ENCODE results near the gene WTIP.
"Not testable (repeated sequence)": the region's sequence is repeated elsewhere in the genome, so short reads cannot be mapped to it uniquely, and the experiment has no call there.

DNA sequence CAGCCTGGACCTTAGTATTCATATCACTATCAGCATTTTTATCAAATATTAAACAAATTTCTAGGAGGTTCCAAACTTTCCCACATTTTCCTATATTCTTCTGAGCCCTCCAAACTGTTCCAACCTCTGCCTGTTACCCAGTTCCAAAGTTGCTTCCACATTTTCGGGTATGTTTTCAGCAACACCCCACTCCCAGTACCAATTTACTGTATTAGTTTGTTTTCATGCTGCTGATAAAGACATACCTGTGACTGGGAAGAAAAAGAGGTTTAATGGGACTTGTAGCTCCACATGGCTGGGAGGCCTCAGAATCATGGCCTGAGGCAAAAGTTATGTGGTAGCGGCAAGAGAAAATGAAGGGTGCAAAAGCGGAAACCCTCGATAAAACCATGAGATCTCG, 29.3 kb downstream of the WTIP start:
- TF ChIP-seq, protein P1, sequence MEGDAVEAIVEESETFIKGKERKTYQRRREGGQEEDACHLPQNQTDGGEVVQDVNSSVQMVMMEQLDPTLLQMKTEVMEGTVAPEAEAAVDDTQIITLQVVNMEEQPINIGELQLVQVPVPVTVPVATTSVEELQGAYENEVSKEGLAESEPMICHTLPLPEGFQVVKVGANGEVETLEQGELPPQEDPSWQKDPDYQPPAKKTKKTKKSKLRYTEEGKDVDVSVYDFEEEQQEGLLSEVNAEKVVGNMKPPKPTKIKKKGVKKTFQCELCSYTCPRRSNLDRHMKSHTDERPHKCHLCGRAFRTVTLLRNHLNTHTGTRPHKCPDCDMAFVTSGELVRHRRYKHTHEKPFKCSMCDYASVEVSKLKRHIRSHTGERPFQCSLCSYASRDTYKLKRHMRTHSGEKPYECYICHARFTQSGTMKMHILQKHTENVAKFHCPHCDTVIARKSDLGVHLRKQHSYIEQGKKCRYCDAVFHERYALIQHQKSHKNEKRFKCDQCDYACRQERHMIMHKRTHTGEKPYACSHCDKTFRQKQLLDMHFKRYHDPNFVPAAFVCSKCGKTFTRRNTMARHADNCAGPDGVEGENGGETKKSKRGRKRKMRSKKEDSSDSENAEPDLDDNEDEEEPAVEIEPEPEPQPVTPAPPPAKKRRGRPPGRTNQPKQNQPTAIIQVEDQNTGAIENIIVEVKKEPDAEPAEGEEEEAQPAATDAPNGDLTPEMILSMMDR (IDR thresholded peaks at IDR 0.05; ENCODE audit: extremely low read depth in 1 of 2, insufficient read depth in 1 of 2, low read depth in 1 of 2, low read length in 2 of 2): not testable (repeated sequence)
- not testable (repeated sequence) for TF ChIP-seq FOS (IDR thresholded peaks at IDR 0.05; ENCODE audit: borderline replicate concordance, insufficient read depth, low read length); EZH2 (IDR thresholded peaks at IDR 0.05; ENCODE audit: borderline replicate concordance, low read depth, low read length, severe bottlenecking)

Measured in endothelial cell of umbilical vein (primary cell).